ENCODE data around the gene SPECC1. TPM values are rescaled to one million over a fixed set of nuclear protein-coding genes. Genes with fewer than 3 reads are reported as not detected.

The SPECC1 gene
- total and polyA plus RNA-seq, 2 of the 4 experiments (the other 2 are of a cell fraction): 16.9 to 26.2 TPM

- POLR2A ChIA-PET (ENCODE audit: unreplicated experiment): no interaction called here
- Histone ChIP-seq H4K91ac (ENCODE audit: insufficient read depth, low read depth, low read length) (no peak overlapping the region), H2BK20ac (ENCODE audit: low read depth, low read length) (no peak overlapping the region), H2AFZ (replicated peaks; ENCODE audit: low read length, poor library complexity) (peak overlapping the region; percentile 90), H3K4me2 (ENCODE audit: low read depth, low read length) (peak overlapping the region; percentile 85), H4K20me1 (ENCODE audit: insufficient read depth, low read length) (peaks cover 26% of the 10 kb centered on the region), H4K8ac (ENCODE audit: low read depth in 2 of 2, low read length in 2 of 2) (no peak overlapping the region; a peak in 1 of 4 replicates), H2AK9ac (replicated peaks; ENCODE audit: low read depth, low read length, poor library complexity) (peak overlapping the region; percentile 30), H3K18ac (ENCODE audit: low read depth, low read length) (no peak overlapping the region), H2AK5ac (ENCODE audit: low read depth, low read length) (peak overlapping the region; percentile 53), H3K4me1 (ENCODE audit: control insufficient read depth, insufficient read depth, low read length) (peaks cover 2% of the 10 kb centered on the region), H3K9me3 (ENCODE audit: control insufficient read depth, insufficient read depth, low read length) (no peaks in the 10 kb centered on the region), H3K27me3 (ENCODE audit: control insufficient read depth, insufficient read depth, low read length) (no peaks in the 10 kb centered on the region), H3K14ac (replicated peaks; ENCODE audit: low read depth, low read length) (peak overlapping the region; percentile 57; the same call in 1 of the 2 replicates), H3K27ac (ENCODE audit: insufficient read depth, low read length) (peak overlapping the region; percentile 88; the same call in 1 of the 2 replicates), H3K9ac (ENCODE audit: low read depth, low read length) (peak overlapping the region; percentile 44), H2BK120ac (ENCODE audit: low read depth, low read length) (0 out of 2 replicates have a peak overlapping the region, but pooled peaks have one; percentile 4), H3K4ac (ENCODE audit: low read depth, low read length) (no peak overlapping the region), H2BK15ac (ENCODE audit: low read depth, low read length) (no peak overlapping the region), H2BK5ac (ENCODE audit: low read depth, low read length, poor library complexity, severe bottlenecking) (peak overlapping the region; percentile 57), H3K36me3 (ENCODE audit: control insufficient read depth, insufficient read depth, low read length) (no peaks in the 10 kb centered on the region), H3K9me1 (ENCODE audit: insufficient read depth, low read length) (peaks cover 21% of the 10 kb centered on the region), H3K79me1 (ENCODE audit: low read depth in 1 of 2, low read length in 2 of 2) (peaks cover 17 to 37% of the 10 kb centered on the region in 2 experiments), H4K5ac (ENCODE audit: low read depth, low read length) (no peak overlapping the region), H3K23ac (ENCODE audit: low read depth, low read length) (0 out of 2 replicates have a peak overlapping the region, but pooled peaks have one; percentile 8), H3K4me3 (ENCODE audit: insufficient read depth, low read depth, low read length) (peak overlapping the region; percentile 97), H3K56ac (ENCODE audit: extremely low read depth, insufficient read depth, low read length) (no peak overlapping the region)
- BruUV-seq (replicated peaks): no TSS peak
- dilution Hi-C loops (cut with HindIII; ENCODE audit: low sequenced_read_pairs, unreplicated experiment) (no loop called here), intact Hi-C loops (cut with micrococcal nuclease) (loop anchor here (5.0 kb wide), 1 partner anchor 72 kb away; no protein-coding TSS in a partner anchor), in situ Hi-C loops (cut with MboI; ENCODE audit: low sequenced_read_pairs) (no loop called here)
- CTCF ChIA-PET: interaction anchor here (0.6 kb wide), 1 partner anchor 22 kb away, joined by 4 read pairs; no protein-coding TSS in a partner anchor
- DNase-seq (peak; percentile 96), ATAC-seq (ENCODE audit: low read depth) (peak; percentile 97)
- WGBS, 2 experiments (ENCODE audit: extremely low coverage in 2 of 2, insufficient read length in 1 of 2): 10% methylated on average over 10 of the region's 69 CpGs; no CpG with 5 or more reads in 1 of the 2 experiments
- TF ChIP-seq MAZ (IDR thresholded peaks at IDR 0.05; ENCODE audit: borderline replicate concordance, low read depth, low read length) (peak; percentile 13; the same call in 1 of the 2 replicates), NFE2L2 (IDR thresholded peaks at IDR 0.05; ENCODE audit: low read depth, low read length) (no peak), BHLHE40 (IDR thresholded peaks at IDR 0.05; ENCODE audit: low read depth, low read length) (peak; percentile 41; the same call in 1 of the 2 replicates), SMC3 (IDR thresholded peaks at IDR 0.05; ENCODE audit: low read depth, low read length) (no peak), RFX5 (IDR thresholded peaks at IDR 0.05; ENCODE audit: low read depth, low read length) (no peak), POLR2A (IDR thresholded peaks at IDR 0.05; ENCODE audit: low read depth, low read length) (peak; percentile 62; the same call in 1 of the 2 replicates), CHD1 (IDR thresholded peaks at IDR 0.05; ENCODE audit: low read depth, low read length) (no peak), CTCF (conservative IDR thresholded peaks at IDR 0.05; ENCODE audit: low read depth, low read length) (no peak), MXI1 (IDR thresholded peaks at IDR 0.05; ENCODE audit: borderline replicate concordance, low read depth, low read length) (no peak; the same call in 1 of the 2 replicates), ELK1 (IDR thresholded peaks at IDR 0.05; ENCODE audit: borderline replicate concordance, low read depth, low read length) (no peak), RCOR1 (IDR thresholded peaks at IDR 0.05; ENCODE audit: insufficient replicate concordance, low read length) (peak; percentile 42), FOS (IDR thresholded peaks at IDR 0.05; ENCODE audit: low read depth, low read length) (no peak), MAFK (IDR thresholded peaks at IDR 0.05; ENCODE audit: low read depth, low read length) (no peak), RAD21 (IDR thresholded peaks at IDR 0.05; ENCODE audit: low read length) (0 out of 2 replicates have a peak, but pooled peaks have one; percentile 2)
Measured at GRCh38 chr17:20155258-20156195, 146.4 kb downstream of the SPECC1 start.

Data from IMR-90 (cell line).